DND-41 (cell line): ENCODE data around the gene JAGN1.

Source experiments
- EZH2 ChIP-seq: IDR thresholded peaks from 3 replicates; pipeline ENCODE4 v1.6.1; 2012; ENCODE audit warnings: borderline replicate concordance, low read depth, mild to moderate bottlenecking, moderate library complexity, low read length, inconsistent platforms; ENCODE audit not compliant: severe bottlenecking
- TF ChIP-seq, protein P1 (sequence below): IDR thresholded peaks from 2 replicates; pipeline ENCODE4 v1.5.1; 2012; ENCODE audit warnings: borderline replicate concordance, low read length, moderate library complexity, mild to moderate bottlenecking; ENCODE audit not compliant: poor library complexity, severe bottlenecking; ENCODE audit errors: extremely low read depth

DNA sequence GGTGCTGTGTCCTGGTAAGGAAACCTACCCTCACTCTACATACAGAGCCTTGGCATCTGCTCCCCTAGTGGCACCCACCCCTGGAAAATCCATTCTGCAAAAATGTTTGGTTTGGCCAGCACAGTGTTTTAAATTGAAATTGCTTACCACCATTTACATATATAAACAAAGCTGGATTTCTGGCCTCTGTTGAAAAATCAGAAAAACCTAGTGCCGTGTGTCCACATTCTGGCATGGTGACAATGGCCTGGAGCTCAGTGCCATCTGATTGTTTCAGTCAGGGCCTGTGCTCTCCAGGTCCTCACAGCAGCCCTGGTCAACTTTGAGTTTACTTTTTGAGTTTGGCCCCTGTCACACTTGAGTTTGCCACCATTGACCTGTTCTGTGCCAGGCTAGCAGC is 23.6 kb downstream of the JAGN1 start:
- TF ChIP-seq, protein P1, sequence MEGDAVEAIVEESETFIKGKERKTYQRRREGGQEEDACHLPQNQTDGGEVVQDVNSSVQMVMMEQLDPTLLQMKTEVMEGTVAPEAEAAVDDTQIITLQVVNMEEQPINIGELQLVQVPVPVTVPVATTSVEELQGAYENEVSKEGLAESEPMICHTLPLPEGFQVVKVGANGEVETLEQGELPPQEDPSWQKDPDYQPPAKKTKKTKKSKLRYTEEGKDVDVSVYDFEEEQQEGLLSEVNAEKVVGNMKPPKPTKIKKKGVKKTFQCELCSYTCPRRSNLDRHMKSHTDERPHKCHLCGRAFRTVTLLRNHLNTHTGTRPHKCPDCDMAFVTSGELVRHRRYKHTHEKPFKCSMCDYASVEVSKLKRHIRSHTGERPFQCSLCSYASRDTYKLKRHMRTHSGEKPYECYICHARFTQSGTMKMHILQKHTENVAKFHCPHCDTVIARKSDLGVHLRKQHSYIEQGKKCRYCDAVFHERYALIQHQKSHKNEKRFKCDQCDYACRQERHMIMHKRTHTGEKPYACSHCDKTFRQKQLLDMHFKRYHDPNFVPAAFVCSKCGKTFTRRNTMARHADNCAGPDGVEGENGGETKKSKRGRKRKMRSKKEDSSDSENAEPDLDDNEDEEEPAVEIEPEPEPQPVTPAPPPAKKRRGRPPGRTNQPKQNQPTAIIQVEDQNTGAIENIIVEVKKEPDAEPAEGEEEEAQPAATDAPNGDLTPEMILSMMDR, result no peak
- no peak for TF ChIP-seq EZH2
